Fibroblast of peridontal ligament (primary cell): ENCODE data around the gene ZFP64.
A peak's percentile ranks its signal among the peaks of the same experiment; 100 is the strongest.
"Not testable (repeated sequence)": the region's sequence is repeated elsewhere in the genome, so short reads cannot be mapped to it uniquely, and the experiment has no call there.

ENCODE experiments used
- DNase-seq: peaks from one replicate; pipeline ENCODE4 v3.0.0-alpha.2; 2010; ENCODE audit errors: extremely low read depth

ZFP64 gene

GRCh38 chr20:52160049-52160570 is 31.5 kb downstream of the ZFP64 start:
- DNase-seq = no peak

GRCh38 chr20:52154575-52154974 is 37.0 kb downstream of the ZFP64 start:
- no peak for DNase-seq

GRCh38 chr20:52153896-52154295 is 37.7 kb downstream of the ZFP64 start:
- no peak for DNase-seq

GRCh38 chr20:52152921-52153320 is 38.7 kb downstream of the ZFP64 start:
- no peak for DNase-seq

GRCh38 chr20:52152416-52152815 is 39.2 kb downstream of the ZFP64 start:
- DNase-seq = no peak

GRCh38 chr20:52150440-52151258 is 40.9 kb downstream of the ZFP64 start:
- DNase-seq = peak; percentile 68

- no peak for DNase-seq
Measured at GRCh38 chr20:52145587-52145986, 46.0 kb downstream of the ZFP64 start.

- DNase-seq = no peak
Measured at GRCh38 chr20:52143277-52143676, 48.3 kb downstream of the ZFP64 start.

- no peak for DNase-seq
Measured at GRCh38 chr20:52142757-52143156, 48.8 kb downstream of the ZFP64 start.

GRCh38 chr20:52139986-52140385 is 51.6 kb downstream of the ZFP64 start:
- DNase-seq = no peak

- no peak for DNase-seq
Measured at GRCh38 chr20:52137850-52138249, 53.7 kb downstream of the ZFP64 start.

- not testable (repeated sequence) for DNase-seq
Measured at GRCh38 chr20:52133714-52134113, 57.9 kb downstream of the ZFP64 start.

- no peak for DNase-seq
Measured at GRCh38 chr20:52132337-52132736, 59.2 kb downstream of the ZFP64 start.

GRCh38 chr20:52131048-52131643 is 60.4 kb downstream of the ZFP64 start:
- no peak for DNase-seq

GRCh38 chr20:52130406-52130805 is 61.2 kb downstream of the ZFP64 start:
- DNase-seq = no peak

- DNase-seq = no peak
Measured at GRCh38 chr20:52129611-52130010, 62.0 kb downstream of the ZFP64 start.

- DNase-seq = no peak
Measured at GRCh38 chr20:52127309-52127708, 64.3 kb downstream of the ZFP64 start.

- DNase-seq = no peak
Measured at GRCh38 chr20:52124821-52125220, 66.8 kb downstream of the ZFP64 start.

GRCh38 chr20:52118696-52119095 is 72.9 kb downstream of the ZFP64 start:
- no peak for DNase-seq

- DNase-seq = no peak
Measured at GRCh38 chr20:52118016-52118623, 73.5 kb downstream of the ZFP64 start.

GRCh38 chr20:52110456-52110855 is 81.1 kb downstream of the ZFP64 start:
- no peak for DNase-seq
